Endothelial cell of umbilical vein (primary cell): ENCODE measurements around the gene WASF3. TPM values are rescaled to one million over a fixed set of nuclear protein-coding genes. Genes with fewer than 3 reads are reported as not detected.

Experiments
- BruUV-seq: library from RNA; stranded (reverse); fragments of 400-500 nt; replicated peaks from 2 replicates; lab custom pipeline; 2021; lab: Mats Ljungman, UMichigan
- CTCF ChIA-PET: fragments of 300-600, 350-600 bp; sonication (Branson Sonifier 250); formaldehyde crosslinking; loops from one replicate; lab custom pipeline; 2021; ENCODE audit warnings: antibody characterized with exemption, inconsistent platforms; lab: Charles Lee
- POLR2A ChIA-PET: fragments of 300-600, 350-600 bp; sonication (Branson Sonifier 250); formaldehyde crosslinking; loops from one replicate; lab custom pipeline; 2021; ENCODE audit warnings: antibody characterized with exemption, inconsistent platforms; lab: Charles Lee
- DNase-seq: peaks from one replicate; pipeline ENCODE4 v3.0.0-alpha.2; 2011; ENCODE audit warnings: low read depth, low spot score
- FAIRE-seq: peaks from 2 replicates; lab custom pipeline; 2011; peaks lifted over from hg19 to GRCh38; lab: Jason Lieb, UNC
- H2AFZ ChIP-seq: 2 replicates; pipeline ENCODE4 v1.6.0; 2012; ENCODE audit warnings: low read depth, low read length, control low read depth, inconsistent platforms
- H3K27ac ChIP-seq: 2 replicates; pipeline ENCODE4 v1.5.1; 2011; ENCODE audit warnings: low read depth, mild to moderate bottlenecking, control low read depth, low read length, moderate library complexity; ENCODE audit not compliant: insufficient read depth
- H3K27me3 ChIP-seq, 2 experiments: 2 replicates each; pipeline versions ENCODE4 v1.6.0 to v1.6.1; 2011; ENCODE audit warnings: low read length in 2 of 2, mixed read lengths in 1 of 2; ENCODE audit not compliant: control insufficient read depth in 2 of 2, insufficient read depth in 2 of 2
- H3K36me3 ChIP-seq, 2 experiments: 2 replicates in 1 of 2; 3 replicates in 1 of 2; pipeline ENCODE4 v1.5.1; 2011; ENCODE audit warnings: low read length in 2 of 2, mild to moderate bottlenecking in 1 of 2, moderate library complexity in 1 of 2; ENCODE audit not compliant: control insufficient read depth in 2 of 2, insufficient read depth in 2 of 2; ENCODE audit errors: extremely low read depth in 1 of 2
- H3K4me1 ChIP-seq: 3 replicates; pipeline ENCODE4 v1.5.1; 2011; ENCODE audit warnings: mild to moderate bottlenecking, low read length; ENCODE audit not compliant: control insufficient read depth, insufficient read depth; ENCODE audit errors: extremely low read depth
- H3K4me2 ChIP-seq: 2 replicates; pipeline ENCODE4 v1.6.1; 2011; ENCODE audit warnings: low read length, control low read depth, mixed read lengths; ENCODE audit not compliant: insufficient read depth
- H3K4me3 ChIP-seq, 3 experiments: fragments of 200-600 bp in 1 of 3; sonication (generic), shearing (Covaris generic) in 1 of 3; replicated peaks in 1 of 3; 2 replicates each; pipeline ENCODE4 v1.5.1; 2011 to 2016; ENCODE audit warnings: control low read depth in 3 of 3, low read length in 3 of 3, mild to moderate bottlenecking in 2 of 3, inconsistent platforms in 1 of 3, low read depth in 1 of 3, moderate library complexity in 1 of 3; ENCODE audit not compliant: insufficient read depth in 1 of 3
- H3K79me2 ChIP-seq: 2 replicates; pipeline ENCODE4 v1.6.0; 2012; ENCODE audit warnings: low read length, inconsistent platforms; ENCODE audit not compliant: control insufficient read depth, insufficient read depth
- H3K9ac ChIP-seq: replicated peaks from 2 replicates; pipeline ENCODE3; 2011; ENCODE audit warnings: low read length, control low read depth; ENCODE audit not compliant: insufficient read depth; ENCODE audit errors: extremely low read depth
- H3K9me1 ChIP-seq: replicated peaks from 3 replicates; pipeline ENCODE4 v1.6.0; 2011; ENCODE audit warnings: mild to moderate bottlenecking, low read length; ENCODE audit not compliant: control insufficient read depth, insufficient read depth; ENCODE audit errors: extremely low read depth
- H3K9me3 ChIP-seq: replicated peaks from 2 replicates; pipeline ENCODE4 v1.5.1; 2012; ENCODE audit warnings: low read length, inconsistent platforms; ENCODE audit not compliant: control insufficient read depth, insufficient read depth
- H4K20me1 ChIP-seq: replicated peaks from 2 replicates; pipeline ENCODE3; 2011; ENCODE audit warnings: mild to moderate bottlenecking, low read length; ENCODE audit not compliant: control insufficient read depth, insufficient read depth; ENCODE audit errors: extremely low read depth
- CTCF ChIP-seq, 2 donors: IDR thresholded peaks; 1 replicate in 1 of 2; 2 replicates in 1 of 2; pipeline ENCODE4 v1.5.1; 2011; ENCODE audit warnings: low read length in 2 of 2, mild to moderate bottlenecking in 2 of 2, moderate library complexity in 2 of 2, control low read depth in 1 of 2, inconsistent platforms in 1 of 2, low read depth in 1 of 2; ENCODE audit not compliant: insufficient read depth in 1 of 2; ENCODE audit errors: extremely low read depth in 1 of 2
- EZH2 ChIP-seq: IDR thresholded peaks from 2 replicates; pipeline ENCODE4 v1.6.1; 2012; ENCODE audit warnings: borderline replicate concordance, low read depth, mild to moderate bottlenecking, moderate library complexity, low read length, inconsistent platforms; ENCODE audit not compliant: severe bottlenecking
- FOS ChIP-seq: IDR thresholded peaks from 2 replicates; pipeline ENCODE4 v1.6.1; 2011; ENCODE audit warnings: mild to moderate bottlenecking, low read length, moderate library complexity, borderline replicate concordance; ENCODE audit not compliant: insufficient read depth
- GATA2 ChIP-seq: IDR thresholded peaks from 2 replicates; pipeline ENCODE4 v1.7.0; 2011; ENCODE audit warnings: low read depth, mild to moderate bottlenecking, moderate library complexity, mixed read lengths, low read length; ENCODE audit not compliant: insufficient read length, insufficient read depth
- JUN ChIP-seq: IDR thresholded peaks from 2 replicates; pipeline ENCODE4 v1.6.1; 2011; ENCODE audit warnings: borderline replicate concordance, low read depth; ENCODE audit not compliant: insufficient read length, insufficient read depth
- MYC ChIP-seq: IDR thresholded peaks from one replicate; pipeline ENCODE4 v1.6.1; 2011; ENCODE audit warnings: mild to moderate bottlenecking, low read depth, low read length
- POLR2A ChIP-seq: IDR thresholded peaks from 2 replicates; pipeline ENCODE4 v1.6.1; 2012; ENCODE audit warnings: low read depth, mild to moderate bottlenecking, control low read depth, low read length
- POLR2AphosphoS5 ChIP-seq: IDR thresholded peaks from 2 replicates; pipeline ENCODE4 v1.6.1; 2012; ENCODE audit warnings: low read depth, mild to moderate bottlenecking, control low read depth, low read length, moderate library complexity; ENCODE audit not compliant: insufficient read depth
- dilution Hi-C: fragments of 300-500 bp; cut with MboI; formaldehyde crosslinking; loops from one replicate; pipeline ENCODE4 v1.15.0; 2019; ENCODE audit warnings: low sequenced_read_pairs; ENCODE audit not compliant: extremely low pct_ligation_motif_present
- intact Hi-C: fragments of 100-400 bp; cut with micrococcal nuclease; formaldehyde crosslinking; loops from one replicate; pipeline ENCODE4 v1.10.0; 2022
- polyA plus RNA-seq, 4 experiments: library from polyadenylated mRNA; depleted of rRNA in 3 of 4; stranded (reverse) in 3 of 4; unstranded in 1 of 4; fragments of >200 nt; gene quantifications; 2 replicates each; pipeline versions ENCODE4 v1.2.1 to v1.2.3, GENCODE V29; 2011 to 2012; ENCODE audit warnings: missing spikeins in 1 of 4
- total RNA-seq: library from RNA; stranded (reverse); gene quantifications from 2 replicates; pipeline ENCODE4 v1.2.3, GENCODE V29; 2021
- TF ChIP-seq, protein P1 (sequence below): IDR thresholded peaks from 2 replicates; pipeline ENCODE4 v1.6.1; 2011; ENCODE audit not compliant: insufficient read depth, insufficient read length

Gene WASF3
- total and polyA plus RNA-seq, 2 donors (not counting 3 experiments of a cell fraction or from before 2014, with no cell fraction given) = 18.5 to 32.4 TPM

- CTCF ChIA-PET = interaction anchor here (1.2 to 2.0 kb wide), 2 partner anchors 158 kb away, joined by 5 to 9 read pairs; no protein-coding TSS in a partner anchor
- FAIRE-seq = no peak
Observed at GRCh38 chr13:26540334-26540733, 17.1 kb upstream of the WASF3 start.

More at GRCh38 chr13:26540334-26540733, 17.1 kb upstream of the WASF3 start:
- Histone ChIP-seq H3K27me3 (peaks cover 19 to 27% of the 10 kb centered on the region in 2 experiments), H4K20me1 (no peaks in the 10 kb centered on the region), H3K9me1 (no peaks in the 10 kb centered on the region), H3K79me2 (no peaks in the 10 kb centered on the region), H2AFZ (no peak overlapping the region), H3K27ac (no peak overlapping the region), H3K9ac (no peak overlapping the region), H3K4me3 (no peak overlapping the region), H3K36me3 (no peaks in the 10 kb centered on the region), H3K9me3 (no peaks in the 10 kb centered on the region), H3K4me2 (no peak overlapping the region), H3K4me1 (no peaks in the 10 kb centered on the region)
- dilution Hi-C loops (no loop called here), intact Hi-C loops (loop anchor here (5.0 kb wide), 1 partner anchor 157 kb away; no protein-coding TSS in a partner anchor)
- TF ChIP-seq JUN (no peak), FOS (no peak), GATA2 (no peak), MYC (no peak), CTCF (IDR thresholded peaks at IDR 0.05; ENCODE audit: extremely low read depth in 1 of 2, insufficient read depth in 1 of 2, low read depth in 1 of 2, low read length in 2 of 2) (no peak), POLR2AphosphoS5 (no peak), EZH2 (no peak), POLR2A (no peak)
- TF ChIP-seq, protein P1, sequence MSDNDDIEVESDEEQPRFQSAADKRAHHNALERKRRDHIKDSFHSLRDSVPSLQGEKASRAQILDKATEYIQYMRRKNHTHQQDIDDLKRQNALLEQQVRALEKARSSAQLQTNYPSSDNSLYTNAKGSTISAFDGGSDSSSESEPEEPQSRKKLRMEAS = no peak
- no peak for DNase-seq
- no TSS peak for BruUV-seq
- POLR2A ChIA-PET = no interaction called here
